B cell (primary cell): ENCODE data around the gene NLRC5. TPM values are rescaled to one million over a fixed set of nuclear protein-coding genes. Genes with fewer than 3 reads are reported as not detected.

Source experiments
- ATAC-seq: fragments of 200-7000 bp; cut with Tn5 transposase; one replicate; pipeline ENCODE4 v1.10.0; 2021; ENCODE audit warnings: low read depth, mild to moderate bottlenecking, moderate number of reproducible peaks, moderate library complexity
- CTCF ChIA-PET: fragments of 350-600 bp; sonication (Branson Sonifier 250); formaldehyde crosslinking; loops from one replicate; lab custom pipeline; 2021; ENCODE audit warnings: antibody characterized with exemption, inconsistent platforms; lab: Charles Lee
- POLR2A ChIA-PET: fragments of 350-600 bp; sonication (Branson Sonifier 250); formaldehyde crosslinking; loops from one replicate; lab custom pipeline; 2021; ENCODE audit warnings: antibody characterized with exemption; lab: Charles Lee
- DNase-seq: peaks from one replicate; pipeline ENCODE4 v3.0.0; 2013
- H2AFZ ChIP-seq: 2 replicates; pipeline ENCODE4 v1.6.1; 2012; ENCODE audit warnings: mild to moderate bottlenecking, low read depth, low read length; ENCODE audit not compliant: insufficient read depth, poor library complexity, severe bottlenecking
- H3K27ac ChIP-seq, 2 donors: 1 replicate in 1 of 2; 2 replicates in 1 of 2; pipeline ENCODE4 v1.5.1; 2012 to 2013; ENCODE audit warnings: low read length in 2 of 2, mild to moderate bottlenecking in 2 of 2, moderate library complexity in 1 of 2
- H3K27me3 ChIP-seq, 4 experiments: fragments of 200-600 bp in 1 of 4; sonication (generic) in 1 of 4; replicated peaks in 1 of 4; 1 replicate in 2 of 4; 2 replicates in 2 of 4; pipeline versions ENCODE4 v1.6.1 to v1.7.0; 2013 to 2016; ENCODE audit warnings: low read length in 3 of 4, mild to moderate bottlenecking in 2 of 4, mixed read lengths in 1 of 4, moderate library complexity in 1 of 4; ENCODE audit not compliant: insufficient read depth in 4 of 4, control insufficient read depth in 3 of 4; ENCODE audit errors: control extremely low read depth in 1 of 4
- H3K36me3 ChIP-seq, 2 experiments: replicated peaks in 1 of 2; 1 replicate in 1 of 2; 2 replicates in 1 of 2; pipeline versions ENCODE4 v1.6.1 to v1.7.1; 2013; ENCODE audit warnings: low read length in 1 of 2; ENCODE audit not compliant: insufficient read depth in 2 of 2, control insufficient read depth in 1 of 2; ENCODE audit errors: control extremely low read depth in 1 of 2, extremely low read depth in 1 of 2
- H3K4me1 ChIP-seq, 2 donors: fragments of 200-600 bp in 1 of 2; sonication (generic) in 1 of 2; 1 replicate in 1 of 2; 2 replicates in 1 of 2; pipeline versions ENCODE4 v1.5.1 to v1.6.1; 2013 to 2017; ENCODE audit warnings: low read length in 2 of 2; ENCODE audit not compliant: control insufficient read depth in 2 of 2, insufficient read depth in 2 of 2
- H3K4me2 ChIP-seq: replicated peaks from 2 replicates; pipeline ENCODE3; 2012; ENCODE audit warnings: mild to moderate bottlenecking, low read depth, low read length; ENCODE audit not compliant: poor library complexity, severe bottlenecking
- H3K4me3 ChIP-seq, 5 experiments: fragments of 200-600 bp in 1 of 5; sonication (generic) in 1 of 5; 1 replicate in 3 of 5; 2 replicates in 2 of 5; pipeline versions ENCODE4 v1.5.1 to v1.7.0; 2011 to 2016; ENCODE audit warnings: low read length in 4 of 5, mild to moderate bottlenecking in 4 of 5, low read depth in 2 of 5, control low read depth in 1 of 5, moderate library complexity in 1 of 5; ENCODE audit not compliant: insufficient read depth in 1 of 5; ENCODE audit errors: control extremely low read depth in 1 of 5, extremely low read depth in 1 of 5
- H3K79me2 ChIP-seq: fragments of 200-600 bp; sonication (generic); one replicate; pipeline ENCODE4 v1.6.0; 2016; ENCODE audit warnings: low read length; ENCODE audit not compliant: control insufficient read depth, insufficient read depth
- H3K9ac ChIP-seq: fragments of 200-600 bp; sonication (generic); 2 replicates; pipeline ENCODE4 v1.6.1; 2017; ENCODE audit warnings: mild to moderate bottlenecking, low read length, moderate library complexity
- H3K9me3 ChIP-seq, 3 donors: one replicate each; pipeline versions ENCODE4 v1.6.1 to v1.7.1; 2013; ENCODE audit warnings: low read length in 2 of 3; ENCODE audit not compliant: control insufficient read depth in 2 of 3, insufficient read depth in 1 of 3; ENCODE audit errors: control extremely low read depth in 1 of 3
- H4K20me1 ChIP-seq: 2 replicates; pipeline ENCODE4 v1.6.0; 2012; ENCODE audit warnings: mild to moderate bottlenecking, low read length; ENCODE audit not compliant: insufficient read depth, control insufficient read depth, poor library complexity, severe bottlenecking
- H3K27ac Mint-ChIP-seq: one replicate; pipeline ENCODE4 v1.8.0; 2021; ENCODE audit warnings: mixed read lengths
- H3K27me3 Mint-ChIP-seq: one replicate; pipeline ENCODE4 v1.8.0; 2021; ENCODE audit warnings: mixed read lengths
- H3K4me1 Mint-ChIP-seq: one replicate; pipeline ENCODE4 v1.8.0; 2021; ENCODE audit warnings: mixed read lengths
- H3K4me3 Mint-ChIP-seq: one replicate; pipeline ENCODE4 v1.8.0; 2021; ENCODE audit warnings: mixed read lengths
- H3K9me3 Mint-ChIP-seq: one replicate; pipeline ENCODE4 v1.8.0; 2022; ENCODE audit warnings: mixed read lengths; ENCODE audit not compliant: insufficient read depth
- CTCF ChIP-seq: fragments of 200-600 bp; IDR thresholded peaks from one replicate; pipeline ENCODE4 v1.8.0; 2022; ENCODE audit warnings: antibody characterized with exemption, mild to moderate bottlenecking
- EZH2 ChIP-seq: IDR thresholded peaks from 2 replicates; pipeline ENCODE4 v1.6.1; 2012; ENCODE audit warnings: borderline replicate concordance, low read depth, mild to moderate bottlenecking, moderate library complexity, low read length; ENCODE audit not compliant: insufficient read depth, poor library complexity, severe bottlenecking
- WGBS: methylation state at CpG from one replicate; pipeline ENCODE4 v1.1.5; 2013; ENCODE audit warnings: missing lambda C conversion rate; ENCODE audit not compliant: insufficient coverage; 5-methylcytosine and 5-hydroxymethylcytosine counted together
- intact Hi-C: fragments of 100-400 bp; cut with micrococcal nuclease; formaldehyde crosslinking; loops from one replicate; pipeline ENCODE4 v1.10.0; 2022
- polyA plus RNA-seq: library from polyadenylated mRNA; depleted of rRNA; stranded (reverse); fragments of >200 nt; gene quantifications from 2 replicates; pipeline ENCODE4 v1.2.3, GENCODE V29; 2012
- total RNA-seq, 2 donors: library from RNA; stranded (reverse); fragments of 120-200 nt in 1 of 2; gene quantifications; 1 replicate in 1 of 2; 2 replicates in 1 of 2; pipeline versions ENCODE4 v1.2.3 to v1.2.4, GENCODE V29; 2013 to 2022

Gene NLRC5
- total and polyA plus RNA-seq, 2 donors (not counting 1 experiment from before 2014, with no cell fraction given): 349 to 510 TPM

- POLR2A ChIA-PET: interaction anchor here (0.8 kb wide), 1 partner anchor 10 kb away, joined by 3 read pairs; no protein-coding TSS in a partner anchor
- Mint-ChIP-seq H3K4me1 (peaks cover 38% of the 10 kb centered on the region), H3K27ac (no peak overlapping the region), H3K9me3 (no peaks in the 10 kb centered on the region), H3K27me3 (no peaks in the 10 kb centered on the region), H3K4me3 (no peak overlapping the region)
- Histone ChIP-seq H3K9me3 (peaks cover 0 to 4% (median 0%) of the 10 kb centered on the region in 3 donors), H3K4me1 (peaks cover 23 to 39% of the 10 kb centered on the region in 2 donors), H3K79me2 (no peaks in the 10 kb centered on the region), H3K4me3 (no peak overlapping the region), H3K27me3 (no peaks in the 10 kb centered on the region), H3K9ac (no peak overlapping the region), H3K36me3 (no peaks in the 10 kb centered on the region), H4K20me1 (no peaks in the 10 kb centered on the region), H2AFZ (no peak overlapping the region), H3K27ac (no peak overlapping the region), H3K4me2 (no peak overlapping the region)
- CTCF ChIA-PET: no interaction called here
- intact Hi-C loops: no loop called here
- no peak for DNase-seq
- no peak for TF ChIP-seq CTCF
- TF ChIP-seq EZH2: no peak
- 90% methylated on average over 3 of the region's 6 CpGs for whole genome bisulfite sequencing
- no peak for ATAC-seq
Observed at GRCh38 chr16:57130950-57131321, 141.6 kb downstream of the NLRC5 start.

DNA sequence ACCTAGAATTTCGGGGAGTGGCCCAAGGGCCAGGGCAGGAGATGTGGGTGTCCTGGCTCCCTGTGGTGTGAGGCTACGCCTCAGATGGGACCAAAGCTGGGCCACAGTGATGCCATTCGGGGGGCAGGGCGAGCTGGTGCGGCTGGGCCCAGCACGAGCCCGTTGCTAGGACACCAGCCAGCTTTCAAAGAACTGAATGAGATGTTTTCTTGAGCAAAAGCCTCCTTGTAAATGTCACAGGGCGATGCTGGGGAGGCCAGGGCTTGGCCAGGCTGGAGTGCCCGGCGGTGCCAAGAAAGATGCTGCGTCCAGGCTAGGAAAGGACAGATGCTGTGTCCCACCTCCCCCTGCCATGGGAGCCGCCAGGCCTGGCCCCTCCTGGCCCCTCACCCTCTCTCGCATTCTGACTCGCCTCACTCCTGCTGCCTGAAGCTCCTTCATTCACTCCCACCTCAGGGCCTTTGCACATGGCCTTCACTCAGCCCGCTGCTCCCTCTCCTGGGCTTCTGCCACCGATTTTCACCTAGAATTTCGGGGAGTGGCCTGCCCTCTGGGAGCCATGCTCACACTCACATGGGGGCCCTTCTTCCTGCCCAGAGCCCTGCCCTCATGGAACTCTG, 142.1 kb downstream of the NLRC5 start:
- Histone ChIP-seq H3K4me3 (no peak overlapping the region), H3K9ac (no peak overlapping the region), H3K4me1 (peaks cover 27 to 38% of the 10 kb centered on the region in 2 donors), H3K9me3 (no peaks in the 10 kb centered on the region), H3K27me3 (no peaks in the 10 kb centered on the region), H3K36me3 (no peaks in the 10 kb centered on the region), H2AFZ (no peak overlapping the region), H4K20me1 (no peaks in the 10 kb centered on the region), H3K79me2 (no peaks in the 10 kb centered on the region), H3K4me2 (no peak overlapping the region), H3K27ac (no peak overlapping the region)
- Mint-ChIP-seq H3K4me1 (peaks cover 39% of the 10 kb centered on the region), H3K27ac (no peak overlapping the region), H3K4me3 (no peak overlapping the region), H3K9me3 (no peaks in the 10 kb centered on the region), H3K27me3 (no peaks in the 10 kb centered on the region)
- CTCF ChIA-PET: no interaction called here
- TF ChIP-seq CTCF (no peak), EZH2 (no peak)
- intact Hi-C loops: no loop called here
- ATAC-seq (no peak), DNase-seq (no peak)
- WGBS: 88% methylated on average over 16 of the region's 17 CpGs
- POLR2A ChIA-PET: interaction anchor here (0.8 kb wide), 1 partner anchor 10 kb away, joined by 3 read pairs; no protein-coding TSS in a partner anchor
